ENCODE measurements around the gene METTL16. TPM values are rescaled to one million over a fixed set of nuclear protein-coding genes. Genes with fewer than 3 reads are reported as not detected.
"Not testable (repeated sequence)": the region's sequence is repeated elsewhere in the genome, so short reads cannot be mapped to it uniquely, and the experiment has no call there.

The METTL16 gene
- total RNA-seq, 1 donor from 2014 or later, result 44.9 TPM

DNA sequence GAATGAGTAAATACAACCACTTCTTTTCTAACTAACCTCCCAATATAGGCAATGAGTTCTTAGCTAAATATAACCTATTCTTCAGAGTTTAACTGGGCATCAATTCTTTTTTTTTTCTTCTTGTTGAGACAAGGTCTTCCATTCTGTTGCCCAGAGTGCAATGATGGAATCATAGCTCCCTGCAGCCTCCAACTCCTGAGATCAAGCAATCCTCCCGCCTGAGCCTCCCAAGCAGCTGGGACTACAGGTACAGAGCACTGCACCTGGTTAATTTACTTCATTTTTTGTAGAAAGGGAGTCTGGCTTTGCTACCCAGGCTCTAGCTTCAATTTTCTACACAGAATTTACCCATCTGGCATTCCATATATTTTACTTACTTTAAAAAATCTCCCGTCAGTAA lies 1.1 kb downstream of the METTL16 start:
- Mint-ChIP-seq H3K9me3 (peaks cover 1% of the 10 kb centered on the region), H3K36me3 (ENCODE audit: low read depth) (peaks cover 17% of the 10 kb centered on the region), H3K4me3 (no peak overlapping the region), H3K4me1 (peaks cover 14% of the 10 kb centered on the region), H3K27ac (ENCODE audit: unreplicated experiment) (no peak overlapping the region), H3K27me3 (ENCODE audit: low read depth) (no peaks in the 10 kb centered on the region)
- TF ChIP-seq, protein P1, sequence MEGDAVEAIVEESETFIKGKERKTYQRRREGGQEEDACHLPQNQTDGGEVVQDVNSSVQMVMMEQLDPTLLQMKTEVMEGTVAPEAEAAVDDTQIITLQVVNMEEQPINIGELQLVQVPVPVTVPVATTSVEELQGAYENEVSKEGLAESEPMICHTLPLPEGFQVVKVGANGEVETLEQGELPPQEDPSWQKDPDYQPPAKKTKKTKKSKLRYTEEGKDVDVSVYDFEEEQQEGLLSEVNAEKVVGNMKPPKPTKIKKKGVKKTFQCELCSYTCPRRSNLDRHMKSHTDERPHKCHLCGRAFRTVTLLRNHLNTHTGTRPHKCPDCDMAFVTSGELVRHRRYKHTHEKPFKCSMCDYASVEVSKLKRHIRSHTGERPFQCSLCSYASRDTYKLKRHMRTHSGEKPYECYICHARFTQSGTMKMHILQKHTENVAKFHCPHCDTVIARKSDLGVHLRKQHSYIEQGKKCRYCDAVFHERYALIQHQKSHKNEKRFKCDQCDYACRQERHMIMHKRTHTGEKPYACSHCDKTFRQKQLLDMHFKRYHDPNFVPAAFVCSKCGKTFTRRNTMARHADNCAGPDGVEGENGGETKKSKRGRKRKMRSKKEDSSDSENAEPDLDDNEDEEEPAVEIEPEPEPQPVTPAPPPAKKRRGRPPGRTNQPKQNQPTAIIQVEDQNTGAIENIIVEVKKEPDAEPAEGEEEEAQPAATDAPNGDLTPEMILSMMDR (conservative IDR thresholded peaks at IDR 0.05), result no peak
- DNase-seq (ENCODE audit: low read depth, low spot score), result no peak

DNA sequence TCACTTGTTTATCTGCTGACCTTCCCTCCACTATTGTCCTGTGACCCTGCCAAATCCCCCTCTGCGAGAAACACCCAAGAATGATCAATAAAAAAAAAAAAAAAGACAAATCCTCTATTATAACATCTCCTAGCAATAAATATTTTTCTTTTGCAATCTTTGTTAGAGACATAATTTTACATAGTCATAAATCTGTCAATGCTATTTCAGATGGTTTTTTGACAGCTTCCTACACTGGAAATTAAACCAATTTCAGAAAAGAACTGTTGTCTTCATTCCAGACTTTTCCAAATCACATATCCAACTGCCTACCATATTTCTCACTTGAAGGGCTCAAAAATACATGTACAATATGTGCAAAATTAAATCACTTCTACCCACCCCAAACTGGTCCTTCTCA lies 3.7 kb downstream of the METTL16 start:
- TF ChIP-seq, protein P1 (conservative IDR thresholded peaks at IDR 0.05), result no peak
- Mint-ChIP-seq H3K9me3 (peaks cover 6% of the 10 kb centered on the region), H3K27me3 (ENCODE audit: low read depth) (no peaks in the 10 kb centered on the region), H3K27ac (ENCODE audit: unreplicated experiment) (no peak overlapping the region), H3K4me1 (peaks cover 14% of the 10 kb centered on the region), H3K4me3 (peak overlapping the region; percentile 27), H3K36me3 (ENCODE audit: low read depth) (peaks cover 23% of the 10 kb centered on the region)
- DNase-seq (ENCODE audit: low read depth, low spot score), result no peak

DNA sequence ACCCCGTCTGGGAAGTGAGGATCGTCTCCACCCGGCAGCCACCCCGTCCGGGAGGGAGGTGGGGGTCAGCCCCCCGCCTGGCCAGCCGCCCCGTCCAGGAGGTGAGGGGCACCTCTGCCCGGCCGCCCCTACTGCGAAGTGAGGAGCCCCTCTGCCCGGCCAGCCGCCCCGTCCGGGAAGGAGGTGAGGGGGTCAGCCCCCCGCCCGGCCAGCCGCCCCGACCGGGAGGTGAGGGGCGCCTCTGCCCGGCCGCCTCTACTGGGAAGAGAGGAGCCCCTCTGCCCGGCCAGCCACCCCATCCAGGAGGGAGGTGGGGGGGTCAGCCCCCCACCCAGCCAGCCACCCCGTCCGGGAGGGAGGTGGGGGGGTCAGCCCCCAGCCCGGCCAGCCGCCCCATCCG lies 4.7 kb downstream of the METTL16 start:
- not testable (repeated sequence) for H3K9me3 Mint-ChIP-seq; H3K4me3 Mint-ChIP-seq; H3K27ac Mint-ChIP-seq (ENCODE audit: unreplicated experiment); H3K27me3 Mint-ChIP-seq (ENCODE audit: low read depth); DNase-seq (ENCODE audit: low read depth, low spot score)
- peaks cover 10% of the 10 kb centered on the region for H3K4me1 Mint-ChIP-seq
- peaks cover 27% of the 10 kb centered on the region for H3K36me3 Mint-ChIP-seq (ENCODE audit: low read depth)

DNA sequence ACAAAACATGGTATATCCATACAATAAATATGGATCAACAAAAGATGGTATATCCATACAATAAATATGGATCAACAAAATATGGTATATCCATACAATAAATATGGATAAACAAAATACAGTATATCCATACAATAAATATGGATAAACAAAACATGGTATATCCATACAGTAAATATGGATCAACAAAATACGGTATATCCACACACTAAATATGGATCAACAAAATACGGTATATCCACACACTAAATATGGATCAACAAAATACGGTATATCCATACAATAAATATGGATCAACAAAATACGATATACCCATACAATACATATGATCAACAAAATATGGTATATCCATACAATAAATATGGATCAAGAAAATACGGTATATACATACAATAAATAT lies 8.1 kb downstream of the METTL16 start:
- H3K9me3 Mint-ChIP-seq, result peaks cover 6% of the 10 kb centered on the region
- H3K4me3 Mint-ChIP-seq, result no peak overlapping the region
- TF ChIP-seq, protein P1 (conservative IDR thresholded peaks at IDR 0.05), result no peak
- peaks cover 32% of the 10 kb centered on the region for H3K36me3 Mint-ChIP-seq (ENCODE audit: low read depth)
- no peak overlapping the region for H3K27ac Mint-ChIP-seq (ENCODE audit: unreplicated experiment)
- H3K27me3 Mint-ChIP-seq (ENCODE audit: low read depth), result no peaks in the 10 kb centered on the region
- H3K4me1 Mint-ChIP-seq, result peaks cover 6% of the 10 kb centered on the region
- no peak for DNase-seq (ENCODE audit: low read depth, low spot score)

DNA sequence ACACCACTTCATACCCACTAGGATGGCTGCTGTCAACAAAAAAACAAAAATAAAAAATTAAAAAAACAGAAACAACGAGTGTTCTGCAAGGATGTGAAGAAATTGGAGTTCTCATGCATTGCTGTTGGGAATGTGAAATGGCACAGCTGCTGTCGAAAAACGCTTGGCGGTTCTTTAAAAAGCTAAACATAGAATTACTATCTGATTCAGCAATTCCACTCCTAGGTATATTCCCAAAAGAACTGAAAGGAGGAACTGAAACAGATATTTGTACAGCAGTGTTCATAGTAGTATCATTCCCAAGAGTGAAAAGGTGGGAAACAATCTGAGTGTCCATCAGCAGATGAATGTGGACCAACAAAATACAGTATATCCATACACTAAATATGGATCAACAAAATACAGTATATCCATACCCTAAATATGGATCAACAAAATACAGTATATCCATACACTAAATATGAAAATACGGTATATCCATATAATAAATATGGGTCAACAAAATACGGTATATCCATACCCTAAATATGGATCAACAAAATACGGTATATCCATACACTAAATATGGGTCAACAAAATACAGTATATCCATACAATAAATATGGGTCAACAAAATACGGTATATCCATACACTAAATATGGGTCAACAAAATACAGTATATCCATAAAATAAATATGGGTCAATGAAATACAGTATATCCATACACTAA lies 8.7 kb downstream of the METTL16 start:
- Mint-ChIP-seq H3K27me3 (ENCODE audit: low read depth) (no peaks in the 10 kb centered on the region), H3K4me1 (peaks cover under 1% of the 10 kb centered on the region), H3K9me3 (peaks cover 6% of the 10 kb centered on the region), H3K27ac (ENCODE audit: unreplicated experiment) (no peak overlapping the region), H3K4me3 (no peak overlapping the region), H3K36me3 (ENCODE audit: low read depth) (peaks cover 26% of the 10 kb centered on the region)
- DNase-seq (ENCODE audit: low read depth, low spot score), result no peak
- TF ChIP-seq, protein P1 (conservative IDR thresholded peaks at IDR 0.05), result no peak

DNA sequence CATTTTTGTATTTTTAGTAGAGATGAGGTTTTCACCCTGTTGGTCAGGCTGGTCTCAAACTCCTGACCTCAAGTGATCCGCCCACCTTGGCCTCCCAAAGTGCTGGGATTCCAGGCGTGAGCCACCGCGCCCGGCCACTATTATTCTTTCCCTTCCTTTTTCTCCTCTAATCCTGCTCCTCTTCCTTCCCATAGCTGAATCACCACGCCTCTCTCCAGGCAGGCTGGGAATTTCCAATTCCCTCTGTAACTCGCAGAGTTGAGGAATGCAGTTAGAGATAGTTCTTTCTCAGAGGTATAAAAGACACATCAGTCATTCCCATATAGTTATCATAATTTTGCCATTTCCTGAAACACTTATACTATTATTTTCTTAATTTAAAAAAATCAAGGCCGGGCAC lies 11.2 kb downstream of the METTL16 start:
- Mint-ChIP-seq H3K9me3 (peaks cover 3% of the 10 kb centered on the region), H3K4me3 (no peak overlapping the region), H3K27me3 (ENCODE audit: low read depth) (no peaks in the 10 kb centered on the region), H3K36me3 (ENCODE audit: low read depth) (peaks cover 19% of the 10 kb centered on the region), H3K27ac (ENCODE audit: unreplicated experiment) (no peak overlapping the region), H3K4me1 (no peaks in the 10 kb centered on the region)
- TF ChIP-seq, protein P1 (conservative IDR thresholded peaks at IDR 0.05), result no peak
- no peak for DNase-seq (ENCODE audit: low read depth, low spot score)

DNA sequence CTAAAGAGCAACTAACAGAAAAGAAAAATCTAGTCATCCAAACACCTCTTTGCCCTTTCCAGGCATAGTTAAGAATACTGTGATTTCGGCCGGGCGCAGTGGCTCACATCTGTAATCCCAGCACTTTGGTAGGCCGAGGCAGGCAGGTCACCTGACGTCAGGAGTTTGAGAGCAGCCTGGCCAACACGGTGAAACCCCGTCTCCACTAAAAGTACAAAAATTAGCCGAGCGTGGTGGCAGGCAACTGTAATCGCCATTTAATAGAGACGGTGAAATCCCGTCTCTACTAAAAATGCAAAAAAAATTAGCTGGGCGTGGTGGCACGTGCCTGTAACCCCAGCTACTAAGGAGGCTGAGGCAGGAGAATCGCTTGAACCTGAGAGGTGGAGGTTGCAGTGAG lies 22.4 kb downstream of the METTL16 start:
- not testable (repeated sequence) for H3K27me3 Mint-ChIP-seq (ENCODE audit: low read depth); H3K36me3 Mint-ChIP-seq (ENCODE audit: low read depth); H3K9me3 Mint-ChIP-seq; DNase-seq (ENCODE audit: low read depth, low spot score); H3K27ac Mint-ChIP-seq (ENCODE audit: unreplicated experiment); H3K4me3 Mint-ChIP-seq
- H3K4me1 Mint-ChIP-seq, result peaks cover 34% of the 10 kb centered on the region

Measured in neural crest cell (in vitro differentiated cells).